Measurements from ENCODE around the gene CPNE1. TPM values are rescaled to one million over a fixed set of nuclear protein-coding genes. Genes with fewer than 3 reads are reported as not detected.

CPNE1 gene
- total RNA-seq, 1 experiment from 2014 or later = 194 TPM

DNA sequence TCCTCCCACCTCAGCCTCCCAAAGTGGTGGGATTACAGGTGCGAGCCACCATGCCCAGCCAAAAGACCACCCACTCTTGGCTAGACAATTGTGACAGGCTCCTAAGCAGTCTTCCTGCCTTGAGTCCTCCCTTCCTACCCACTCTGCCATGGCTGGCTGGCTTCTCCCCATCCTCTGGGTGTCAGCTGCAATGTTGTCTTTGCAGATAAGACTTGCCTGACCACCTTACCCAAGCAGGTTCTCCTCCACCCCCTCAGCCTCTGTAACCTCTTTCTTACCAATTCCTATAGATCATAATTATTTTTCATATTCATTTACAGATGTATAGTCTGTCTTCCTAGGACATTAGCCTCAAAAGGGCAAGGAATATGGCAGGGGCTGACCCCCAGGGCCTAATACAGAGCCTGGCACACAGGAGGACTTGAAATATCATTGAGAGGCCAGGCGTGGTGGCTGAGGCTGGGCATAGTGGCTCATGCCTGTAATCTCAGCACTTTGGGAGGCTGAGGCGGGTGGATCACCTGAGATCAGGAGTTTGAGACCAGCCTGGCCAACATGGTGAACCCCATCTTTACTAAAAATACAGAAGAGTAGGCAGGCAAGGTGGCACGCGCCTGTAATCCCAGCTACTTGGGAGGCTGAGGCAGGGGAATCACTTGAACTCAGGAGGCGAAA, 77.8 kb downstream of the CPNE1 start:
- CTCF ChIA-PET = interaction anchor here (0.9 kb wide), 1 partner anchor 141 kb away, joined by 3 read pairs; no protein-coding TSS in a partner anchor
- TF ChIP-seq CTCF (IDR thresholded peaks at IDR 0.05; ENCODE audit: unreplicated experiment) = no peak
- intact Hi-C loops (cut with micrococcal nuclease) = no loop called here
- no peaks in the 10 kb centered on the region for H3K4me1 Mint-ChIP-seq (ENCODE audit: insufficient read depth, unreplicated experiment)
- POLR2A ChIA-PET = no interaction called here
- no peaks in the 10 kb centered on the region for H3K36me3 Mint-ChIP-seq (ENCODE audit: insufficient read depth, unreplicated experiment)
- H3K9me3 Mint-ChIP-seq (ENCODE audit: unreplicated experiment) = no peaks in the 10 kb centered on the region
- DNase-seq (ENCODE audit: unreplicated experiment) = no peak
- no peak overlapping the region for H3K4me3 Mint-ChIP-seq (ENCODE audit: unreplicated experiment)
- BruUV-seq (replicated peaks) = no TSS peak
- H3K27me3 Mint-ChIP-seq (ENCODE audit: insufficient read depth, unreplicated experiment) = no peaks in the 10 kb centered on the region
- H3K27ac Mint-ChIP-seq (ENCODE audit: low read depth, unreplicated experiment) = no peak overlapping the region

DNA sequence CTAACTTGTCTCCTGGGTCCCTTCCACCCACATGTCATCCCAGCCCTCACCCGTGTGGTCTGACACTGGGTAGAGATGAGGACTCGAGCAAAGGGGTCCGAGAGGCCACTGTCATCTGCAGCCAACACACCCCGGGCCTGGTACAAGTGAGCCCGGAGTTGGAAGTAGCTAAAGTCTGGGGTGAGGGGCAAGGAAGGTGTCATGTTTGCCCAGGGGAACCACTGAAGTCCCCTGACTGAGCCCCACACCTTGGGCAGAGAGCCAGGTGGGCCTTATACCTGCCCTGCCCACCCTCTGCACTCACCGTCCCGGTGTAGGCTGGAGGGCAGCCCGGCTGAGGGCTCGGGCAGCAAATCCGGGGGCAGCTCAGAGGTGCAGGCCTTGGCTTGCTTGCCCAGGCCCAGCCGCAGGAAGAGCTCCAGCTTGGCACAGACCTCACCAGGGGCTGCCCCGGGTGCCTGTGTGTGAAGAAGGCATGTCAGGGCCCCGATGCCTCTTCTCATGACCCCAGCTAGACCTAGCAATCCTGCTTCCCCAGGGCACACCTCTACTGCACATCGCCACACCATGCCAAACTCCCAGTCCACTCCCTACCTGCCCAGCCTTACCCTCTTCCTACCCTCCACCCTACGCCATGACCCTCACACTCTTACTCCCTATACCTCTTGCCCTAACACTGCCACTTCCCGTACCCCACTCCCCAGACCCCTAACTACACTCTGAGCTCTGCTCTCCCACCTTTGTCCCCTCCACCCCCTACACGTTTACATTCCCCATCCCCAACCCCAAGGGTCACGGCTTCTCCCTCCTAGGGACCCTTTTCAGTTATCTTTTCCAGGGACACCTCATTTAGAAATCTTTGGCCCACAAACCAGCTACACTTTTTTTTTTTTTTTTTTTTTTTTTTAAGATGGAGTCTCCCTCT, 80.8 kb downstream of the CPNE1 start:
- TF ChIP-seq CTCF (IDR thresholded peaks at IDR 0.05; ENCODE audit: unreplicated experiment) = no peak
- no peak for DNase-seq (ENCODE audit: unreplicated experiment)
- Mint-ChIP-seq H3K27ac (ENCODE audit: low read depth, unreplicated experiment) (no peak overlapping the region), H3K4me1 (ENCODE audit: insufficient read depth, unreplicated experiment) (no peaks in the 10 kb centered on the region), H3K27me3 (ENCODE audit: insufficient read depth, unreplicated experiment) (no peaks in the 10 kb centered on the region), H3K36me3 (ENCODE audit: insufficient read depth, unreplicated experiment) (no peaks in the 10 kb centered on the region), H3K9me3 (ENCODE audit: unreplicated experiment) (no peaks in the 10 kb centered on the region), H3K4me3 (ENCODE audit: unreplicated experiment) (no peak overlapping the region)
- intact Hi-C loops (cut with micrococcal nuclease) = no loop called here
- ChIA-PET POLR2A (interaction anchor here (1.0 to 1.3 kb wide), 2 partner anchors 26 to 27 kb away, joined by 3 read pairs; no protein-coding TSS in a partner anchor), CTCF (interaction anchor here (0.6 kb wide), 3 partner anchors 16 to 688 kb away, joined by 3 to 4 read pairs (median 3); no protein-coding TSS in a partner anchor)
- BruUV-seq (replicated peaks) = no TSS peak

DNA sequence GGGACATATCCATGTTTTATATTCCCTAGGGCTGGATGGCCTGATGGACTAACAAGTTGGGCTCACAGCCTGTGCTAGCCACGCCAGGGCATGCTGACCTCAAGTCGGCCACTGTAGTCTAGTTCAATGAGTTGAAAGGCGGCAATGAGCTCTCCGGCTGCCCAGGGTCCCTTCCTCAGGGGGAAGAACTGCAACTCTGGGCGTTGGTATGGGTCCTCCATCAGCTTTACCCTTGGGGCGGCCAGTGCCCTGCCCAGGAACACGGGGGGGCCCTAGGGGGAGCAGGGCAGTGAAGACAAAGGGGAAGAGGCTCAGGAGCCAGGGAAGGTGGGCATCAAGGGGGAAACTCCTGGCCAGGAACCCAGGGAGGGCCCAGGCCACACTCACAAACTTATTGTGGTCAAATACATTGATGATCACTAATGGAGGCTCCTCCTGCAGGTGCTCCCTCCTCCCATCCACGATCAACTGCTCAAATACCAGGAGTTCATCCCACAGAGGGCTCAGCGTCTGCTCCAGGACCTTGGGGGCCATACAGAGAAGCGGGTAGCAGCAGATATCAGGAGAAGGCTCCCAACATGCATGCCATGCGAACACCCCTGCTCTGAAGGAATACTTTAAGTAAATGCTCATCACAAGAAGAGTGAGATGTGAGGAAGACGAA, 81.8 kb downstream of the CPNE1 start:
- Mint-ChIP-seq H3K27me3 (ENCODE audit: insufficient read depth, unreplicated experiment) (no peaks in the 10 kb centered on the region), H3K4me1 (ENCODE audit: insufficient read depth, unreplicated experiment) (no peaks in the 10 kb centered on the region), H3K27ac (ENCODE audit: low read depth, unreplicated experiment) (no peak overlapping the region), H3K4me3 (ENCODE audit: unreplicated experiment) (no peak overlapping the region), H3K36me3 (ENCODE audit: insufficient read depth, unreplicated experiment) (no peaks in the 10 kb centered on the region), H3K9me3 (ENCODE audit: unreplicated experiment) (no peaks in the 10 kb centered on the region)
- intact Hi-C loops (cut with micrococcal nuclease) = no loop called here
- no TSS peak for BruUV-seq (replicated peaks)
- no peak for TF ChIP-seq CTCF (IDR thresholded peaks at IDR 0.05; ENCODE audit: unreplicated experiment)
- ChIA-PET CTCF (interaction anchor here (0.6 kb wide), 1 partner anchor 15 kb away, joined by 3 read pairs; no protein-coding TSS in a partner anchor), POLR2A (no interaction called here)
- no peak for DNase-seq (ENCODE audit: unreplicated experiment)

DNA sequence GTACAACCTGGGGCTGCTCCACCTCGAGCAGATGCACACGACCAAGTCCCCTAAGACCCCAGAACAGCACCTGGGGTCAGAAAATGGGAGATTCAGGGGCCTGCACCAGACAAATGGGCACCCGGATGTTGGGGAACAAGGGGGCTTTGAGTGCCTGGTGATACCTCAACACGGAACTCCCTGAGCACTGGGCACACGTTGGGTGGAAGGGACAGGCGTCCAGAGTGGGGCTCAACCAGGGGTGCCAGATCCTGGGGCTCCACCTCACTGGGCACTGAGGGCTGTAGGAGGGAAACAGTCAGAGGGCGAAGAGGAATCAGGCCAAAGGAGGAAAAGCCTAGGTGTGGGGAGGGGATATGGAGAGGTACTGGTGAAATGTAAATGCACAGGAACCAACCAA, 82.6 kb downstream of the CPNE1 start:
- POLR2A ChIA-PET = no interaction called here
- Mint-ChIP-seq H3K9me3 (ENCODE audit: unreplicated experiment) (no peaks in the 10 kb centered on the region), H3K36me3 (ENCODE audit: insufficient read depth, unreplicated experiment) (no peaks in the 10 kb centered on the region), H3K4me1 (ENCODE audit: insufficient read depth, unreplicated experiment) (no peaks in the 10 kb centered on the region), H3K27me3 (ENCODE audit: insufficient read depth, unreplicated experiment) (no peaks in the 10 kb centered on the region), H3K27ac (ENCODE audit: low read depth, unreplicated experiment) (no peak overlapping the region), H3K4me3 (ENCODE audit: unreplicated experiment) (no peak overlapping the region)
- TF ChIP-seq CTCF (IDR thresholded peaks at IDR 0.05; ENCODE audit: unreplicated experiment) = no peak
- intact Hi-C loops (cut with micrococcal nuclease) = no loop called here
- CTCF ChIA-PET = no interaction called here
- DNase-seq (ENCODE audit: unreplicated experiment) = no peak
- BruUV-seq (replicated peaks) = no TSS peak

All from MCF 10A (cell line).